Fibroblast of the aortic adventitia (primary cell): ENCODE data around the gene RBKS. TPM values are rescaled to one million over a fixed set of nuclear protein-coding genes. Genes with fewer than 3 reads are reported as not detected.

Source experiments
- DNase-seq: peaks from one replicate; pipeline ENCODE4 v3.0.0-alpha.2; 2010; ENCODE audit warnings: low read depth
- H3K4me3 ChIP-seq: 2 replicates; pipeline ENCODE4 v1.5.1; 2011; ENCODE audit warnings: low read depth, mild to moderate bottlenecking, control low read depth, low read length, moderate library complexity
- total RNA-seq: library from RNA; depleted of rRNA; stranded (reverse); fragments of >200 nt; gene quantifications from 2 replicates; pipeline ENCODE4 v1.2.3, GENCODE V29; 2012; ENCODE audit warnings: low replicate concordance
- TF ChIP-seq, protein P1 (sequence below): IDR thresholded peaks from 2 replicates; pipeline ENCODE4 v1.5.1; 2011; ENCODE audit warnings: mild to moderate bottlenecking, low read length, control low read depth, inconsistent platforms; ENCODE audit not compliant: insufficient read depth

RBKS gene
- total RNA-seq, 1 donor: 1.4 TPM

- no peak for DNase-seq
- no peak overlapping the region for H3K4me3 ChIP-seq
- TF ChIP-seq, protein P1, sequence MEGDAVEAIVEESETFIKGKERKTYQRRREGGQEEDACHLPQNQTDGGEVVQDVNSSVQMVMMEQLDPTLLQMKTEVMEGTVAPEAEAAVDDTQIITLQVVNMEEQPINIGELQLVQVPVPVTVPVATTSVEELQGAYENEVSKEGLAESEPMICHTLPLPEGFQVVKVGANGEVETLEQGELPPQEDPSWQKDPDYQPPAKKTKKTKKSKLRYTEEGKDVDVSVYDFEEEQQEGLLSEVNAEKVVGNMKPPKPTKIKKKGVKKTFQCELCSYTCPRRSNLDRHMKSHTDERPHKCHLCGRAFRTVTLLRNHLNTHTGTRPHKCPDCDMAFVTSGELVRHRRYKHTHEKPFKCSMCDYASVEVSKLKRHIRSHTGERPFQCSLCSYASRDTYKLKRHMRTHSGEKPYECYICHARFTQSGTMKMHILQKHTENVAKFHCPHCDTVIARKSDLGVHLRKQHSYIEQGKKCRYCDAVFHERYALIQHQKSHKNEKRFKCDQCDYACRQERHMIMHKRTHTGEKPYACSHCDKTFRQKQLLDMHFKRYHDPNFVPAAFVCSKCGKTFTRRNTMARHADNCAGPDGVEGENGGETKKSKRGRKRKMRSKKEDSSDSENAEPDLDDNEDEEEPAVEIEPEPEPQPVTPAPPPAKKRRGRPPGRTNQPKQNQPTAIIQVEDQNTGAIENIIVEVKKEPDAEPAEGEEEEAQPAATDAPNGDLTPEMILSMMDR: no peak
Measured at GRCh38 chr2:27907547-27907946, 17.4 kb upstream of the RBKS start.

- DNase-seq: no peak
- TF ChIP-seq, protein P1: no peak
- H3K4me3 ChIP-seq: no peak overlapping the region
Measured at GRCh38 chr2:27906074-27906473, 15.9 kb upstream of the RBKS start.

GRCh38 chr2:27904405-27904665 is 14.1 kb upstream of the RBKS start:
- H3K4me3 ChIP-seq: no peak overlapping the region
- TF ChIP-seq, protein P1: no peak
- no peak for DNase-seq

DNA sequence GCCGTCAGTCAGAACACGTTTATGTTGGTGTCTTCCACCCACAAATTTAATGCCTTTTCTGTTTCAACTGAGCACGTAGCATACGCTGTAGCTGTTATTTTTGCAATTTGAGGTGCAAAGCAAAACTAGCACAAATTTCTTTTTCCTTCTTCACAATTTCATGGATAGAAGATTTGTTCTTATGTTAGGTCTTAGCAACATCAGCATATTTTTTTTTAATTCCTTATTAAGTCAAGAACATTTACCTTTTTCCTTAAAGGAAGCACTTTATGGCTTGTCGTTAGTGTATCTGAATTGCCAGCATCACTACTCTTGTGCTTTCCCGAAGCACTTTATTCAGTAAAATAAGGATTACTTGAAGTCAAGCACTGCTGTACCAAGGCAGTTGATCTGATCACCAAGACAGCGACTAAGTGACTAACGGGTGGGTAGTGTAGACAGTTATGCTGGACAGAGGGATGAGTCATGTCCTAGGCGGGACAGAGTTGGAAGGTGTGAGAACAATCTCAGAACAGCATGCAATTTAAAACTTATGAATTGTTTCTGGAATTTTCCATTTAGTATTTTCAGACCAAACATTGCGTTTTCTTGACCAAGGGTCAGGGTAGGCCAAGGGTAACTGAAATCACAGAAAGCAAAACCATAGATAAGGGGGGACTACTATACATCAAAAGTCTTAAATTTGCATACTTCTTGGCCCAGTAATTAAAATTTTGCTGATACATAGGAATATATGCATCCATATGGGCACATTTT is 13.6 kb upstream of the RBKS start:
- no peak overlapping the region for H3K4me3 ChIP-seq
- TF ChIP-seq, protein P1: no peak
- DNase-seq: no peak

DNA sequence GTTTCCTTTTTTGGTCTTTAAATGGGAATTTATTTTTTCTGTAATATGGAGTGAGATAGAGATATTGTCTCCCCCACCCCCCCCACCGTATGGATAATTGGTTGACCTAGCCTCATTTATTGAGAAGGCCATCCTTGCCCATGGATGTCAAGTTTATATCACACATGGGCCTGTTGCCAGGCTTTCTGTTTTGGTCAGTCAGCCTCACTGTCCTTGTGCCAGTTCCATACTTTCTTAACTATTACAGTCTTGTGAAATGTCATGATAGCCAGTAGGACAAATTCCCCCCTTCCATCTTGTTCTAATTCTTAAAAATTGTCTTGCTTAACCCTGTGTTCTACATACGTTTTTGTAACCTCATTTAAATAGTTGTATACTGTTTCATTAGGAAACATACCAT is 12.8 kb upstream of the RBKS start:
- no peak overlapping the region for H3K4me3 ChIP-seq
- no peak for DNase-seq
- TF ChIP-seq, protein P1: no peak

- DNase-seq: no peak
- TF ChIP-seq, protein P1: no peak
- H3K4me3 ChIP-seq: no peak overlapping the region
Measured at GRCh38 chr2:27902098-27902497, 11.9 kb upstream of the RBKS start.

DNA sequence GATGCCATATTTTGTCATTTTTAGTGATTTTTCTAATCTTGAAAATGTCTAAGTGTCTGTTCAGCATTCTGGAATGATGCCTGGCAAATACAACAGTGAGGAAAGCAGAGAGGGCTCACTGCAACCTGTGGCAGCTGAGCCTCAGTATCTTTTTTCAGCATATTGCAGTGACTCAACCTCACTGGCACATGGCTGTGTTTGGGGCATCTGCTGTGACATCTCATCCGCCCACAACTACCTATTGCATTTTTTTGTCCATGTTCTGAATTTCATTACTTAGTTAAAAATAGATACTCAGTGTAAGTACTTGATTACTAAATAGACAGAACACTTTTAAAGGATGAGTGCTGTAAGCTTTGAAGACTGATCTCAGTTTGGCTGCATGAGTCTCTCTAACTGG is 11.0 kb upstream of the RBKS start:
- no peak overlapping the region for H3K4me3 ChIP-seq
- TF ChIP-seq, protein P1: no peak
- no peak for DNase-seq
